ENCODE results near the gene SERPINA12.

Gene SERPINA12

GRCh38 chr14:94465042-94465441, 44.2 kb downstream of the SERPINA12 start:
- DNase-seq (ENCODE audit: low read depth in 3 of 3) = no peak

DNA sequence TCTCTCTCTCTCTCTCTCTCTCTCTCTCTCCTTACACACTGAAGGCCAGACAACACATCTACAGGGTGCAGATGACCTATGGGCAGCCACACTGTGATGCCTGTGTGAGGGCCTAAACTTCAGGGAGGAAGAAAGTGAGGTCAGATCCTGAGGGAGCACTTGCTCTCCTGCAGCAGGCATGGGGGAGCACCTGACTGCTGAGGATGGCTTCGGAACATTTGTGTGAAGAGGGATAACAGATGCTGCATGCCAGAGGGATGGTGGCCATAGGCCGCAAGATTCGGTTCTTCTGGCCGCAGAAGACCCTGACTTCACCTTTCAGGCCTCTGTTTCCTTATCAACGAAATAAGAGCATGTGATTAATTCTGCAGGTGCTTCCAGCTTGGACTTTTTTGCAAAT, 45.0 kb downstream of the SERPINA12 start:
- no peak for DNase-seq (ENCODE audit: low read depth in 3 of 3)

DNA sequence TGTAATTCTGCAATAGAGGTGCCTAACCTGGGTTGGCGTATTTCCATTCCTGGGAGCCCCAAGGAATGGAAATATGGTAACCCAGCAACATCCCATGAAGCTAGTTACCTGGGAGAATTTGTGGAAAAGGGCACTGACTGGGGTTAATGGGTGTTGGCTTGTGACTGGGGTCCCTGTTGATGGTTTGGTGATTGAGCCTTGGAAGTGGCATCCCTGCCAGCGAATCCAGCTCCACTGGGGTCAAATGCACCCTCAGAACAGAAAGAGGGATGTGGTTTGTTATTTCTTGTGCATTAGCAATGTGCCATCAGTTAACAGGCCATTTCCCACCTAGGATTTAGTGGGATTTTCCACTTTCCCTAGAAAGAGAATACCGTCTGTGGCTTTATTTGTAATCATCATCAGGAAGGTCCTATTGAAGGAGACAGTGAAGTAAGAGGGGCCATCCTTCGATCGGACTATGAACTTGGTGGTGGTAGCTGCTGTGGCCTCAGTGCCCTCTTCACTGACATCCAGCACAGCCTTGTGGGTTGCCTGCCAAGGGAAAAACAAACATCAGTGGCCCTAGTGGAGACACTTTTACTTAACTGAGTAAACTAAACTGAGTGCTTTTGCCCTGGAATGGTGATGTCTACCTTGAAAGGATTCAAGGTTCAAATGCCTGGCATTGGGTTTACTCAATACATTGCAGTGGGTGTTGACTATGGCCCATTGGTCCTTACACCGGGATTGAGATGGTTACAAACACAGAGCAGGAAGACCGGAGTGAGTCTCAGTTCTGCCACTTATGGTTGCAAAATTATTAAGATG, 46.3 kb downstream of the SERPINA12 start:
- no peak for DNase-seq (ENCODE audit: low read depth in 3 of 3)

- no peak for DNase-seq (ENCODE audit: low read depth in 3 of 3)
These were observed 47.1 kb downstream of the SERPINA12 start for GRCh38 chr14:94462219-94462551.

GRCh38 chr14:94461526-94462218, 47.6 kb downstream of the SERPINA12 start:
- no peak for DNase-seq (ENCODE audit: low read depth in 3 of 3)

DNA sequence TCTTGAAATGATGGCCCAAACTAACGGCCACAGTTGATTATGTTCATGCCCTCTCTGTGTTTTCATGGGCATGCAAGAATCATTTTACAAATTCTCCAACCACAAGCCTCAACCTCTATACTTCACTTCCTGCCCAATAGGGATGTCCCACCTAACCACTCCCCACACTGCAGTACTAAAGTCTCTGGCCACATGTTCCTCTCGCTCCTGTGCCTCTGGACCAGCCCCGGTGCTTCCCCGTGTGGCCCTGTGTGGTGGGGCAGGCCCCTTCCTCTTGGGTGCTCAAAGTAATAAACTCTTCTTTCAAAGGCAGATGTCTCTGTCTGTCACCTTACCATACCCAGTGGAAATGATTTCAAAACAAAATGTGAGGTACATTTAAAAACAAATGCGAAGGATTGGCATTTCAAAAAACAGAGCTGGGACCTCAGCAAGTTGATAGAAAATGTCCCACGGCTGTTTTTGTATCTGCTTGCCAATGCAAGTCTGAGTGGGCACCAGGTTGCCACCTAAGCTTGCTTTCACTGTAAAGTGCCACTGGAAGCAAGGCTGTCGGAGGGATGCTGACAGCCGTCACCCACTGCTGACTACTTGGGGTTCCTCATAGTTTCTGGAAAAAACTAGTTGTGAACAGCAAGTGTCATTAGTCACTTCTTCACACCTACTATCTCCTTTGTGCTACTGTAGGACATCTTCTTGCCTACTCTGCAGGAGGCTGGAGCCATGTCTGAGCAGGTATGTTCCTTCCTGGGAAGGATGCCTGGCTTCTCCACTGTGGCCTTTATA, 48.4 kb downstream of the SERPINA12 start:
- no peak for DNase-seq (ENCODE audit: low read depth in 3 of 3)

GRCh38 chr14:94458558-94459205, 50.6 kb downstream of the SERPINA12 start:
- DNase-seq (ENCODE audit: low read depth in 3 of 3) = no peak

- DNase-seq (ENCODE audit: low read depth in 3 of 3) = no peak
These were observed 51.2 kb downstream of the SERPINA12 start for GRCh38 chr14:94458096-94458495.

DNA sequence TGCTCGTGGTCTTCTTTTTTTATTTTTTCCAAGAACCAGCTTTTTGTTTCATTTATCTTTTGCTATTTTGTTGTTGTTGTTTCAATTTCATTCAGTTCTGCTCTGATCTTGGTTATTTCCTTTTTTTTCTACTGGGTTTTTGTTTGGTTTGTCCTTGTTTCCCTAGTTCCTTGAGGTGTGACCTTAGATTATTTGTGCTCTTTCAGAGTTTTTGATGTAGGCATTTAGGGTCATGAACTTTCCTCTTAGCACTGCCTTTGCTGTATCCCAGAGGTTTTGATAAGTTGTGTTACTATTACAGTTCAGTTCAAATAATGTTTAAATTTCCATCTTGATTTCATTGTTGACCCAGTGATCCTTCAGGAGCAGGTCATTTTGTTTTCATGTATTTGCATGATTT, 53.3 kb downstream of the SERPINA12 start:
- DNase-seq (ENCODE audit: low read depth in 3 of 3) = no peak

GRCh38 chr14:94451826-94452225, 57.4 kb downstream of the SERPINA12 start:
- DNase-seq (ENCODE audit: low read depth in 3 of 3) = no peak

DNA sequence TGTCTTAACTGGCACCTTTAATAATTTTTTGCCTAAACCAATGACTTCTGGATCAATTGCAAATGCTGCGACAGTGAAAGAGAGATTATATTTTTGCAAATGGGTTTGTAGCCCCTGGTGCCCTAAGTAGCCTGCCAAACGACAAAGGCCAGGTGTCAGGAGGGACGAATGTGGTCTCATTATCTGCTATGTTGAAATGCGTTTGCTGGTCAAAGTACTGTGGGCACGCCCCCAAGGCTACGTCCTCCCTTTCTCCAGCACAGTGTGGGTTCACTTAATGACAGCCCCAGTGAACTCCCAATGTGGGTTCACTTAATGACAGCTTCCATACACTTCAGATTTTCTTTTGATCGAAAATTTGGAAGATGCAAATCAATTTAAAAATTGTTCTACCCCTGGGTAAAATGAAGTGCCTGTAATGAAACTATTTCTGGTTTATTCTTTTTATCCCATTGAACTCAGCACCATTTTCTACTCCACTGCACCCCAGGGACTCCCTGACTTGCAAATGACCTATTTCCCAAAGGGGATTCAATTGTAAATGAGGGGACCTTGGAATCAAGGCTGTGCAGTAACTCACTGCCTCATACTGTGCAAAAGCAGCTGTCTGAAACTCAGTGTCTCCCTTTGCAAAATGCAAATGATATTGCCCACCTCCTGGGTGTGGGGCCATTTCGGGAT, 58.0 kb downstream of the SERPINA12 start:
- DNase-seq (ENCODE audit: low read depth in 3 of 3) = no peak

DNA sequence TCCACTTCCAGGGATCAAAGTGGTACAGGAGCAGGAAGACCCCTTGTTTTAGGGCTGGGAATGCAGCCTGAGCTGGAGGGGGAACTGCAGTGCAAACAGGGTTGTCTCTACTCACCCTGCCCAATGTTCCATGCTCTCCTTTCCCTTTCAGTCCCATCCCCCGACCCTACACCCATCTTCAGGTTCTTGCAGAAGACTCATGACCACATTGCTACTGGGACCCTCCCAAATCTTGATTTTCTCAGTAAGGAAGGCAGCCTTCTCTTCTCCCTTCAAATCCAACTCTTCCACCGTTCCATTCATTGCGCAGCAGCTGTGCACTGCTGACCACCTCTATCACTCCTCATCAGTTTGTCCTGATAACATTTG, 58.6 kb downstream of the SERPINA12 start:
- DNase-seq (ENCODE audit: low read depth in 3 of 3) = no peak

DNA sequence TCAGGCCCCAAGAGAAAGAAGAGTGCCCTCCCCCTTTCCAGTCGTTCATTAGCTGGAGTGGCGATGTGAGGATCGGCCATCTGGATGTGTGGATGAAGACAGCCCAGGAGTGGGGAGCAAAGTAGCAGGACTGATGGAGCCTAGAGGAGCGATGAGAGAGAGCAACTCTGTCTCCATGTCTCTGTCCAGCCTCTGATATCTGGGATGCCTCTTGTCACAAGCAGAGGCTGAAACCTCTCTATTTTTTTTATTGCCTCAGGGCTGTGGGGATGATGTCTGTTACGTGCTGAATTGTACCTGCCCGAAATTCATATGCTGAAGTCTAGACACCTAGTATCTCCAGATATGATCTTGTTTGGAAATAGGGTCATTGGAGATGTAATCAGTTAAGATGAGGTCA, 59.3 kb downstream of the SERPINA12 start:
- DNase-seq (ENCODE audit: low read depth in 3 of 3) = no peak

DNA sequence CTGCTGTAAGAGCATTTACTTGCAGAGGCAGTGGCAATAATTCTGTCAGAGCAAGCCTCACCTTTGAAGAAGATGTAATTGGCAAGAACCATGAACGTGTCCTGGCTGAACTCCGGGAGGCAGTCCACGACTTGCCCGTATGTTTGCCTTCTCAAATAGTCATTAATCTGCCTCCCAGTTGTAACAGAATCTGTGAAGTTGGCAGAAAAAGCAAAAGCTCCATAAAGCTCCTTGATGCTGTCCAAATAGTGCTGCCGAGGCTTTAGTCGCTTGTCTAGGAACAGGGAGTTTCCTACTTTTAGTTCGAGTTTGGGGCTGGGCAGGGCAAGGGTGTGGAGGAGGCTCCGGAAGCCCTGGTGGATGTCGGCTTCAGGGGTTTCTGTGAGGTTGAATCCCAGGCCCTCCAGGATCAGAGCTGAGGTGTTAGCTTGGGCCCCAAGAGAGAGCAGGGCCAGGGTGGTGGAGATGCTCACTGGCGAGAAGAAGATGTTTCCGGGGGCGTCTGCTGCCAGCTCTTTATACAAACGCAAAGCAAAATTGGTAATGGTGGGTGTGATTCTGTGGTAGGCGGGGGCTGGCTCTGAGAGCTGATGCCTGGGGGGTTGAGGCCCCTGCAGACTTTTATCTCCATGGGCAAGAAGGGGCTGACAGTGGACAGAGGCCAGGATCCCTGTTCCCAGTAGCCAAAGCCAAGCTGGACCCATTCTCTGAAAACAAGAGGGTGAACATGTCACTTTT, 61.0 kb downstream of the SERPINA12 start:
- no peak for DNase-seq (ENCODE audit: low read depth in 3 of 3)

DNA sequence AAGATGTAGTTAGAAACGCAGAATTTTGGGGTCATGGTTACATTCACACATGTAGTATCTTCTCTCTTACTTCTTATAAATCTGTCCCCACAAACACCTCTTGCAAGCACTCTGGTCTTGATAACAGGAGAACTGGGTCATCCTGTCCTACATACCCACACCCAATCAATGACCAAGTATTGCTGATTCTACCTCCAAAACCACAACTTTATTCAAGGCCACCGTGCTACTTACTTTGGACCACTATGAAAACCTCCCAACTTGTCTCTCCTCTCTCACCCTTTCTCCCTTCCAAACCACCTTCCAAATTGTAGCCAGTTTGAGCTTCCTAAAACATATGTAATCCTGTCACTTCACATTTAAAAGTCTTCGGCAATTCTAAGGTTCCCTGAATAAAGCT, 62.1 kb downstream of the SERPINA12 start:
- no peak for DNase-seq (ENCODE audit: low read depth in 3 of 3)

DNA sequence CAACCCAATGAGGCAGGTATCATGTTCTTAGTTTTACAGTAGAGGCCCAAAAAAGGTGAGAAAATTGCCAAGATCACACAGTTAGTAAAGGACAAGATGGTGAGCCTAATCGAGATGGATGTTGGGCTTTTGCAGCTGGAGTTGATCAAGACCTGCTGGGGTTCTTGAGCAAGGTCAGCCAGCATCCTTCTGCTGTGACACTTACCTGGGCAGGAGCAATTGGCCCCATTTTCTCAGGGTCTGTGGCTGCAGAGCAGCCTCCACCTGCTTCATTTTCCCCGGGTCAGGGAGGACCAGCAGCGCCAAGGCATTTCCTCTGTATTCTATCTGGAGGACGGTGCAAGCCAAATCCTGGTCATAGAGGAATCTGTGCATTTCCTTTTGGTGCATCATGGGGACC, 63.1 kb downstream of the SERPINA12 start:
- no peak for DNase-seq (ENCODE audit: low read depth in 3 of 3)

DNA sequence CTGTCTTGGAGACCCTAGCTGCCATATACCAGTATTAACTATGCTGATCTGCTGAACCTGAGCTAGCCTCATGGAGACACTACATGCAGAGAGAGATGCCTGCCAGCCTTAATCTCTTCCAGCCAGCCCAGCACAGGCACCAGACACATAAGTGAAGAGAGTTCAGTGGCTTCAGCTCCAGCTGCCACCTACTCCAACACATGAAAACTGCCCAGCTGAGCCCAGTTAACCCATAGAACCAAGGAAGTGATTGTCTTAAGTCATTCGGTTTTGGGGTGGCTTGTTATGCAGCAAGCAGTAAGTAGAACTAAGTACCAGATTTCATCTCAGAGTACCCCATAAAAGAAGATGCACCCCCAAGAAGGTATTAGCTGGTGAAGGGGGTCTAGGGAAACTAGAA, 64.3 kb downstream of the SERPINA12 start:
- no peak for DNase-seq (ENCODE audit: low read depth in 3 of 3)

GRCh38 chr14:94441531-94442205, 67.6 kb downstream of the SERPINA12 start:
- DNase-seq (ENCODE audit: low read depth in 3 of 3) = no peak

DNA sequence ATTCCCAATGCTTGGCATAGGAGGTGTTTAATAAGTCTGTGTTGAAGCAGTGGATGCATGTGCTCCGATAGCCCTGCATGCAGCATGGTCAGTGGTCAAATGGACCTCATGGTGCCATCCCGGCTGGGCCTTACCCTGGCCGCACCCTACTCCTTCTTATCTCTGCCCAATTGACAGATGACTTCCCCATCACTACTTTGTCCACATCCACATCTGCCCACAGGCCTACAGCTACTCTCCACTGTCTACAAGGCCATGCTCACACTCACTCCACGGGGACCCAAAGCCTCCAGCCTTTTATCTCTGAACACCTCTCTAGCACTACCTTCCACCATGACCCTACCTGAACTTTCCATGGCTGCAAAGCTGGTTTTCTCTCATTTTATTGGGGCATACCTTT, 68.1 kb downstream of the SERPINA12 start:
- no peak for DNase-seq (ENCODE audit: low read depth in 3 of 3)

DNA sequence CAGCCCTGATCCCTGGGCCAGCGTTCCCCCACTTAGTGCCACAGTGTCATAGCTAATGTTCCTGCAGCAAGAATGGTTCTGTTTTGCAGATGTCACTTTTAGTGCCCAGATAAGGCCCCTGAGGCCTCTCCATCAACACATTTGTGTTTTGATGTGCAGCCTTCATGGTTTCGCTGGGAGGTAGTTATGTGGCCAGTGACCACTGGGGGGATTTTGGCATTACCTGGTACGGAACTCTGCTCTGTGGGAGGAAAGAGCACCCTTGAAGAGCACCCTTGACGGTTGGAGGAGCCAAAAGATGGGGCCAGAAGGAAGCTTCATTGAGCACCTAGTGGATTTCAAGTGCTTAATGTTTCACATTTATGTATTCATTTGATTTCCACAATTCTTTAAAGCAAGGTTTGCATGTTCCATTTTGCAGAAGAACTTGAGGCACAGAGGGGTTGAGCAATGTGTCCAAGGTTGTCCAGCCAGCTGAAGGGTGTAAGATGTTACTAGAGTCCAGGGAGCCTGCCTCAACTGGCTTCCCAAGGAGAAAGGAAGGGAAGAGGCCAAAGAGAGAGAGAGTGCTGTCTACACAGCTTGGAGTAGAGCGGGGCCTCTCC, 69.7 kb downstream of the SERPINA12 start:
- no peak for DNase-seq (ENCODE audit: low read depth in 3 of 3)
